Stimulated activated CD4-positive, alpha-beta T cell treated with anti-CD3 and anti-CD28 coated beads, Interleukin-12 subunit alpha, Interleukin-12 subunit beta, amount 100 ng/mL, for 4 hours (primary cell): ENCODE data around the gene EEF1AKMT3.
"Not testable (repeated sequence)": the region's sequence is repeated elsewhere in the genome, so short reads cannot be mapped to it uniquely, and the experiment has no call there.

Experiments used
- DNase-seq: peaks from one replicate; pipeline ENCODE4 v3.0.0-alpha.2; 2020

EEF1AKMT3 gene

GRCh38 chr12:57766464-57767304, 5.7 kb upstream of the EEF1AKMT3 start, which contains the start of gene CYP27B1:
TSS of gene CYP27B1 (minus strand) at chr12:57767078. CDS start at chr12:57767041, 37 bp downstream.
- DNase-seq = no peak

- no peak for DNase-seq
These were observed 5.1 kb upstream of the EEF1AKMT3 start for GRCh38 chr12:57767305-57767698.

GRCh38 chr12:57767876-57768275, 4.5 kb upstream of the EEF1AKMT3 start:
- no peak for DNase-seq

- DNase-seq = no peak
These were observed 2.8 kb upstream of the EEF1AKMT3 start for GRCh38 chr12:57769594-57769993.

- no peak for DNase-seq
These were observed 1.7 kb upstream of the EEF1AKMT3 start for GRCh38 chr12:57770734-57771133.

- peak; percentile 90 for DNase-seq
These were observed 1.1 kb upstream of the EEF1AKMT3 start for GRCh38 chr12:57771236-57771872.

GRCh38 chr12:57771873-57772428, 463 bp upstream of the EEF1AKMT3 start, which contains the start of gene METTL1:
TSS of gene METTL1 (minus strand) at chr12:57772105. CDS start at chr12:57772083, 22 bp downstream.
- peak; percentile 88 for DNase-seq

- not testable (repeated sequence) for DNase-seq
These were observed 2.2 kb downstream of the EEF1AKMT3 start for GRCh38 chr12:57774634-57775033.

GRCh38 chr12:57775044-57775443, 2.6 kb downstream of the EEF1AKMT3 start:
- no peak for DNase-seq

GRCh38 chr12:57775563-57776246, 3.3 kb downstream of the EEF1AKMT3 start:
- no peak for DNase-seq

GRCh38 chr12:57776247-57776587, 3.8 kb downstream of the EEF1AKMT3 start:
- DNase-seq = no peak

GRCh38 chr12:57777367-57777766, 5.0 kb downstream of the EEF1AKMT3 start:
- no peak for DNase-seq

- no peak for DNase-seq
These were observed 5.5 kb downstream of the EEF1AKMT3 start for GRCh38 chr12:57777911-57778310.

- DNase-seq = no peak
These were observed 7.3 kb downstream of the EEF1AKMT3 start for GRCh38 chr12:57779736-57780135.

- DNase-seq = no peak
These were observed 8.0 kb downstream of the EEF1AKMT3 start for GRCh38 chr12:57780284-57780897.

- DNase-seq = no peak
These were observed 8.8 kb downstream of the EEF1AKMT3 start for GRCh38 chr12:57781244-57781643.

GRCh38 chr12:57781801-57782200, 9.4 kb downstream of the EEF1AKMT3 start:
- no peak for DNase-seq

GRCh38 chr12:57782243-57782607, 9.8 kb downstream of the EEF1AKMT3 start:
- no peak for DNase-seq

GRCh38 chr12:57782608-57783465, 10.4 kb downstream of the EEF1AKMT3 start, which contains the start of gene TSFM:
TSS of gene TSFM (plus strand) at chr12:57782787. CDS start at chr12:57782802, 15 bp downstream.
- peak; percentile 98 for DNase-seq

- DNase-seq = no peak
These were observed 11.0 kb downstream of the EEF1AKMT3 start for GRCh38 chr12:57783466-57783801.

GRCh38 chr12:57783861-57784260, 11.4 kb downstream of the EEF1AKMT3 start:
- no peak for DNase-seq

GRCh38 chr12:57793920-57794319, 21.5 kb downstream of the EEF1AKMT3 start:
- no peak for DNase-seq
